ENCODE data around the gene C1QL1.
"Not testable (repeated sequence)": the region's sequence is repeated elsewhere in the genome, so short reads cannot be mapped to it uniquely, and the experiment has no call there.

Gene C1QL1

GRCh38 chr17:44947461-44948314 lies 20.4 kb downstream of the C1QL1 start, which contains the start of gene KIF18B:
KIF18B (minus strand) TSS chr17:44947773; CDS start chr17:44936344, 11,429 bp downstream.
- CTCF ChIA-PET: no interaction called here
- POLR2A ChIA-PET: no interaction called here
- TF ChIP-seq CTCF (IDR thresholded peaks at IDR 0.05; ENCODE audit: control extremely low read depth, extremely low read depth, low read depth, missing control alignments): no peak
- peak; percentile 99 for DNase-seq (ENCODE audit: extremely low spot score)

GRCh38 chr17:44945652-44946051 lies 22.5 kb downstream of the C1QL1 start:
- DNase-seq (ENCODE audit: extremely low spot score); POLR2A ChIA-PET; CTCF ChIA-PET: not testable (repeated sequence)

GRCh38 chr17:44942456-44942855 lies 25.6 kb downstream of the C1QL1 start:
- ChIA-PET POLR2A (no interaction called here), CTCF (interaction anchor here (0.8 to 3.0 kb wide), 7 partner anchors 11 to 193 kb away, joined by 3 to 13 read pairs (median 3); partner anchors contain the start of gene ACBD4)
- DNase-seq (ENCODE audit: extremely low spot score): no peak
- no peak for TF ChIP-seq CTCF (IDR thresholded peaks at IDR 0.05; ENCODE audit: control extremely low read depth, extremely low read depth, low read depth, missing control alignments)

- no peak for TF ChIP-seq CTCF (IDR thresholded peaks at IDR 0.05; ENCODE audit: control extremely low read depth, extremely low read depth, low read depth, missing control alignments)
- DNase-seq (ENCODE audit: extremely low spot score): no peak
- ChIA-PET POLR2A (no interaction called here), CTCF (interaction anchor here (0.8 to 3.0 kb wide), 7 partner anchors 10 to 193 kb away, joined by 3 to 13 read pairs (median 3); partner anchors contain the start of gene ACBD4)
Measured at GRCh38 chr17:44941712-44942331, 26.3 kb downstream of the C1QL1 start.

- TF ChIP-seq CTCF (IDR thresholded peaks at IDR 0.05; ENCODE audit: control extremely low read depth, extremely low read depth, low read depth, missing control alignments): no peak
- ChIA-PET POLR2A (no interaction called here), CTCF (interaction anchor here (0.7 to 3.0 kb wide), 3 partner anchors 9 to 79 kb away, joined by 3 to 13 read pairs (median 4); no protein-coding TSS in a partner anchor)
- no peak for DNase-seq (ENCODE audit: extremely low spot score)
Measured at GRCh38 chr17:44940768-44941167, 27.3 kb downstream of the C1QL1 start.

GRCh38 chr17:44940317-44940716 lies 27.8 kb downstream of the C1QL1 start:
- no peak for DNase-seq (ENCODE audit: extremely low spot score)
- CTCF ChIA-PET: interaction anchor here (0.7 to 3.0 kb wide), 4 partner anchors 9 to 79 kb away, joined by 3 to 13 read pairs (median 6); no protein-coding TSS in a partner anchor
- TF ChIP-seq CTCF (IDR thresholded peaks at IDR 0.05; ENCODE audit: control extremely low read depth, extremely low read depth, low read depth, missing control alignments): no peak
- POLR2A ChIA-PET: no interaction called here

GRCh38 chr17:44935116-44935515 lies 33.0 kb downstream of the C1QL1 start:
- no peak for DNase-seq (ENCODE audit: extremely low spot score)
- CTCF ChIA-PET: interaction anchor here (2.6 kb wide), 1 partner anchor 15 kb away, joined by 13 read pairs; no protein-coding TSS in a partner anchor
- POLR2A ChIA-PET: no interaction called here
- no peak for TF ChIP-seq CTCF (IDR thresholded peaks at IDR 0.05; ENCODE audit: control extremely low read depth, extremely low read depth, low read depth, missing control alignments)

Data from GM10248 (cell line).